ENCODE measurements around the gene VAV1.

VAV1 gene

DNA sequence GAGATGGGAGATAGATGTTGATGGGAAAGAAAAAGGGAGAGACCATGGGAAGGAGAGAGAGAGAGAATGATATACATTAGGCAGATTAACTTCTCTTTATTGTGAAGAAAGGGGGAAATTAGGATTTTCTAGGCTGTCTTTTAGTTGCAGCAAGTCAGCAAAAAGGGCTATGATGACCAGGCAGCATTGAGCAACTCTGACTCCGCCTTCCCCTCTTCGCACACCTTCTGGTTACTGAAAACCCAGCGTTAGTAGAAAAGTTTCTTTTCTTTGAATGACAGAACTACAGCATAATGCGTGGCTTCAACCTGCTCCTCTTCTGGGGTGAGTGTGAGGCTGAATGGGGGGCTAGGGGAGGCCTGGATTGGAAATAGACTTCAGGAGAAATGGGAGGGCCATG is 114.8 kb downstream of the VAV1 start, which contains the start of gene ADGRE1:
Gene ADGRE1, plus strand, starts transcription at position 264 of the 400 bp plus-strand sequence. Its CDS starts 30 bp downstream, at position 294.
- TF ChIP-seq, protein P1, sequence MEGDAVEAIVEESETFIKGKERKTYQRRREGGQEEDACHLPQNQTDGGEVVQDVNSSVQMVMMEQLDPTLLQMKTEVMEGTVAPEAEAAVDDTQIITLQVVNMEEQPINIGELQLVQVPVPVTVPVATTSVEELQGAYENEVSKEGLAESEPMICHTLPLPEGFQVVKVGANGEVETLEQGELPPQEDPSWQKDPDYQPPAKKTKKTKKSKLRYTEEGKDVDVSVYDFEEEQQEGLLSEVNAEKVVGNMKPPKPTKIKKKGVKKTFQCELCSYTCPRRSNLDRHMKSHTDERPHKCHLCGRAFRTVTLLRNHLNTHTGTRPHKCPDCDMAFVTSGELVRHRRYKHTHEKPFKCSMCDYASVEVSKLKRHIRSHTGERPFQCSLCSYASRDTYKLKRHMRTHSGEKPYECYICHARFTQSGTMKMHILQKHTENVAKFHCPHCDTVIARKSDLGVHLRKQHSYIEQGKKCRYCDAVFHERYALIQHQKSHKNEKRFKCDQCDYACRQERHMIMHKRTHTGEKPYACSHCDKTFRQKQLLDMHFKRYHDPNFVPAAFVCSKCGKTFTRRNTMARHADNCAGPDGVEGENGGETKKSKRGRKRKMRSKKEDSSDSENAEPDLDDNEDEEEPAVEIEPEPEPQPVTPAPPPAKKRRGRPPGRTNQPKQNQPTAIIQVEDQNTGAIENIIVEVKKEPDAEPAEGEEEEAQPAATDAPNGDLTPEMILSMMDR (IDR thresholded peaks at IDR 0.05; ENCODE audit: control insufficient read depth, insufficient read depth, low read depth, low read length, missing control alignments), result no peak
- no peak within 1 kb of the TSS for H3K4me3 ChIP-seq (ENCODE audit: control insufficient read depth, low read depth, low read length)
- DNase-seq (ENCODE audit: low read depth), result no peak

GRCh38 chr19:6888967-6889366 is 116.5 kb downstream of the VAV1 start:
- H3K4me3 ChIP-seq (ENCODE audit: control insufficient read depth, low read depth, low read length), result no peak overlapping the region

GRCh38 chr19:6890401-6890913 is 117.9 kb downstream of the VAV1 start:
- H3K4me3 ChIP-seq (ENCODE audit: control insufficient read depth, low read depth, low read length), result no peak overlapping the region
- no peak for DNase-seq (ENCODE audit: low read depth)
- TF ChIP-seq, protein P1 (IDR thresholded peaks at IDR 0.05; ENCODE audit: control insufficient read depth, insufficient read depth, low read depth, low read length, missing control alignments), result no peak

More at GRCh38 chr19:6888967-6889366, 116.5 kb downstream of the VAV1 start:
- TF ChIP-seq, protein P1 (IDR thresholded peaks at IDR 0.05; ENCODE audit: control insufficient read depth, insufficient read depth, low read depth, low read length, missing control alignments), result no peak
- DNase-seq (ENCODE audit: low read depth), result no peak

DNA sequence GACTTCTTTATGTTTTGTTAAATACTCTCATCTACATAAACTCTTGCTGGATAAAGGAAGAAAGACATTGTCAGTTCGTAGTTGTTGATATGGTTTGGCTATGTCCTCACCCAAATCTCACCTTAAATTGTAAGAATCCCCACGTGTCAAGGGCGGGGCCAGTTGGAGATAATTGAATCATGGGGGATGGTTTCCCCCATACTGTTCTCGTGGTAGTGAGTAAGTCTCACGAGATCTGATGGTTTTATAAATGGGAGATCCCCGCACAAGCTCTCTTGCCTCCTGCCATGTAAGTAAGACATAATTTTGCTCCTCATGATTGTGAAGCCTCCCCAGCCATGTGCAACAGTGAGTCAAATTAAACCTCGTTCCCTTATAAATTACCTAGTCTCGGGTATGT is 118.4 kb downstream of the VAV1 start:
- TF ChIP-seq, protein P1 (IDR thresholded peaks at IDR 0.05; ENCODE audit: control insufficient read depth, insufficient read depth, low read depth, low read length, missing control alignments), result no peak
- no peak for DNase-seq (ENCODE audit: low read depth)
- no peak overlapping the region for H3K4me3 ChIP-seq (ENCODE audit: control insufficient read depth, low read depth, low read length)

DNA sequence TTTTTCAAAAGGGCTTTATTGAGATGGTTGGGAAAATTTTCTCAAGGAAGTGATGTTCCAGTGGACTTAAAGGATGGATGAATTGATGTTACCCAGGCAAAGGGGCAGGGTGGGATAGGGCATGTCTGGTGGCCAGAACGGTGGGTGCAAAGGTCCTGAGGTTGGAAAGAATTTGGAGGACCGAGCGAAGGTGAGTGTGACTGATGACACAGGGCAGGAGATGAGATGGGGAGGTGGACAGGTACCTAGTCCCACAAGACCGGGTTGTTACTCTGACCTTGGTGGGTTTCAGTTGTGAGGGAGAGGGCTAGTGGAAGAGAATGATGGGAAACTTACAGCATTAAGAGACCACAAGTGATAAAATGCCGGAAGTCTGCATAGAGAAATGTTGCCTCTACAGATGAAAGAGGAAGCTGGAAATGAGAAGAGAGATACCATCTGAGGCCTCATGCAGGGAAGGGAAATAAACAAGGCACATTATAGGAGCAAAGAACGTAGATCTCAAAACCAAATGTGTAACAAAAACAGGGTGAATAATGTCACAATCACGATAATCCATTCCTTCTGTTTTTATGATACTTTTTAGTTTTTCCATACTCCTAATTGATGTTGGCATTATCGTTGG is 119.4 kb downstream of the VAV1 start:
- no peak overlapping the region for H3K4me3 ChIP-seq (ENCODE audit: control insufficient read depth, low read depth, low read length)
- no peak for DNase-seq (ENCODE audit: low read depth)
- TF ChIP-seq, protein P1 (IDR thresholded peaks at IDR 0.05; ENCODE audit: control insufficient read depth, insufficient read depth, low read depth, low read length, missing control alignments), result no peak

- DNase-seq (ENCODE audit: low read depth), result no peak
- no peak overlapping the region for H3K4me3 ChIP-seq (ENCODE audit: control insufficient read depth, low read depth, low read length)
- TF ChIP-seq, protein P1 (IDR thresholded peaks at IDR 0.05; ENCODE audit: control insufficient read depth, insufficient read depth, low read depth, low read length, missing control alignments), result no peak
Observed at GRCh38 chr19:6894313-6894712, 121.8 kb downstream of the VAV1 start.
